Endothelial cell (in vitro differentiated cells): ENCODE measurements around the gene AKAP8L. TPM values are rescaled to one million over a fixed set of nuclear protein-coding genes. Genes with fewer than 3 reads are reported as not detected.

Source experiments
- DNase-seq: peaks from one replicate; pipeline ENCODE4 v3.0.0; 2021; ENCODE audit warnings: low spot score
- H3K27ac Mint-ChIP-seq: one replicate; pipeline ENCODE4 v1.8.0; 2021; ENCODE audit warnings: mixed read lengths, inconsistent platforms; ENCODE audit not compliant: unreplicated experiment
- H3K27me3 Mint-ChIP-seq: one replicate; pipeline ENCODE4 v1.8.0; 2021; ENCODE audit warnings: mild to moderate bottlenecking, moderate library complexity, mixed read lengths, inconsistent platforms; ENCODE audit not compliant: unreplicated experiment
- H3K36me3 Mint-ChIP-seq: one replicate; pipeline ENCODE4 v1.8.0; 2021; ENCODE audit warnings: mild to moderate bottlenecking, low read depth, mixed read lengths, inconsistent platforms; ENCODE audit not compliant: unreplicated experiment
- H3K4me1 Mint-ChIP-seq: one replicate; pipeline ENCODE4 v1.8.0; 2021; ENCODE audit warnings: mild to moderate bottlenecking, mixed read lengths, inconsistent platforms; ENCODE audit not compliant: unreplicated experiment
- H3K4me3 Mint-ChIP-seq: one replicate; pipeline ENCODE4 v1.8.0; 2021; ENCODE audit warnings: mild to moderate bottlenecking, mixed read lengths, inconsistent platforms; ENCODE audit not compliant: unreplicated experiment
- H3K9me3 Mint-ChIP-seq: one replicate; pipeline ENCODE4 v1.8.0; 2021; ENCODE audit warnings: mixed read lengths, inconsistent platforms; ENCODE audit not compliant: unreplicated experiment
- microRNA-seq: library from miRNA; unstranded; fragments of <30 nt; microRNA quantifications from one replicate; pipeline ENCODE4, GENCODE V29; 2020; ENCODE audit not compliant: unreplicated experiment
- total RNA-seq: library from RNA; stranded (reverse); fragmentation: NEBNext Ultra II Directional; extraction: Animal tissue kit (Norgen Biotek cat#: 25700); gene quantifications from one replicate; pipeline ENCODE4 v1.2.1, GENCODE V29; 2021; ENCODE audit not compliant: unreplicated experiment
- TF ChIP-seq, protein P1 (sequence below): fragments of 200-600 bp; sonication (generic); IDR thresholded peaks from one replicate; pipeline ENCODE4 v1.5.0; 2021; ENCODE audit warnings: antibody characterized with exemption; ENCODE audit not compliant: unreplicated experiment

Gene AKAP8L
- total RNA-seq, 1 donor from 2014 or later: 160 TPM

DNA sequence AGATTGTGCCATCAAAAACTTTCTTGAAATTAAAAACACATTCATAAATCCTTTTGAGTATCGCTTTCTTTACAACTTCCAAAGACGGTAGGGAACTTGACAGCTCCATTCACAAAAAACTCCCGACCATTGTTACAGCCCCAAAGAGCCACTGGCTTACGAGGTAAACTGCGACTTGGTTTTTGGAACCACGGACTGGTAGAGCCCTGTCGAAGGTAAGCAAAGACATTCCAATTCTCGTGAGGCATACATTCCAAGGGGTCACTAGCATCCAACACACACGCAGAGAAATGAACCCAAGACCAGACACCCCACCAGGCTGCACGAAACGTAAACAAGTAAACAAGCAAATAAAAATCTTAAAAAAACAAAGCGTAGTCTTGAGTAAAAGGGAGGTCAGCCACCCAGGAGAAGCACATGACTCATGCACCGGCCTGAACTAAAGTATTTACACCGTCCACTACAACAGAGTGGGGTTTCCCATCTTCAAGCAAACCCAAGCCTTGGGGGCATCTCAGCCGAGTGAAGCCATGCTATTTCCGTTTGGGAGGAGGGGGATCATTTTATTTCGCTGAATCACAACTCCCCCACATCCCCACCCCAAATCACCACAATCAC, 87.9 kb downstream of the AKAP8L start:
- TF ChIP-seq, protein P1, sequence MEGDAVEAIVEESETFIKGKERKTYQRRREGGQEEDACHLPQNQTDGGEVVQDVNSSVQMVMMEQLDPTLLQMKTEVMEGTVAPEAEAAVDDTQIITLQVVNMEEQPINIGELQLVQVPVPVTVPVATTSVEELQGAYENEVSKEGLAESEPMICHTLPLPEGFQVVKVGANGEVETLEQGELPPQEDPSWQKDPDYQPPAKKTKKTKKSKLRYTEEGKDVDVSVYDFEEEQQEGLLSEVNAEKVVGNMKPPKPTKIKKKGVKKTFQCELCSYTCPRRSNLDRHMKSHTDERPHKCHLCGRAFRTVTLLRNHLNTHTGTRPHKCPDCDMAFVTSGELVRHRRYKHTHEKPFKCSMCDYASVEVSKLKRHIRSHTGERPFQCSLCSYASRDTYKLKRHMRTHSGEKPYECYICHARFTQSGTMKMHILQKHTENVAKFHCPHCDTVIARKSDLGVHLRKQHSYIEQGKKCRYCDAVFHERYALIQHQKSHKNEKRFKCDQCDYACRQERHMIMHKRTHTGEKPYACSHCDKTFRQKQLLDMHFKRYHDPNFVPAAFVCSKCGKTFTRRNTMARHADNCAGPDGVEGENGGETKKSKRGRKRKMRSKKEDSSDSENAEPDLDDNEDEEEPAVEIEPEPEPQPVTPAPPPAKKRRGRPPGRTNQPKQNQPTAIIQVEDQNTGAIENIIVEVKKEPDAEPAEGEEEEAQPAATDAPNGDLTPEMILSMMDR: no peak
- Mint-ChIP-seq H3K9me3 (no peaks in the 10 kb centered on the region), H3K27ac (peak overlapping the region; percentile 99), H3K4me1 (peaks cover 32% of the 10 kb centered on the region), H3K36me3 (peaks cover 9% of the 10 kb centered on the region), H3K27me3 (peaks cover 20% of the 10 kb centered on the region), H3K4me3 (peak overlapping the region; percentile 99)
- no peak for DNase-seq

Small RNA genes within 50 kb of the gene (microRNA-seq; reads per million reads assigned to microRNA genes)
- gene MIR1470: not detected

Other genes with a start within 250 kb of the AKAP8L start
- gene NOTCH3, start 218.0 kb downstream of the AKAP8L start, total RNA-seq: 96.8 TPM
- 1.6 TPM for gene EPHX3, start 186.5 kb downstream of the AKAP8L start, total RNA-seq
- 136 TPM for gene BRD4, start 86.4 kb downstream of the AKAP8L start, total RNA-seq
- 36.5 TPM for gene AKAP8, start 39.2 kb downstream of the AKAP8L start, total RNA-seq
- 79.0 TPM for gene WIZ, start 31.0 kb upstream of the AKAP8L start, total RNA-seq
- gene RASAL3, start 45.6 kb upstream of the AKAP8L start, total RNA-seq: 1.5 TPM
- not detected for gene PGLYRP2, start 60.5 kb upstream of the AKAP8L start, total RNA-seq
- not detected for gene CYP4F22, start 89.5 kb upstream of the AKAP8L start, total RNA-seq
- not detected for gene CYP4F8, start 196.2 kb upstream of the AKAP8L start, total RNA-seq
- not detected for gene CYP4F3, start 221.9 kb upstream of the AKAP8L start, total RNA-seq